HepG2 (cell line): Measurements from ENCODE around the gene PPIB. TPM values are rescaled to one million over a fixed set of nuclear protein-coding genes. Genes with fewer than 3 reads are reported as not detected.

Experiments
- ATRX ChIP-seq: sonication (generic); formaldehyde crosslinking; IDR thresholded peaks from 2 replicates; pipeline ENCODE4 v1.4.0; 2020; ENCODE audit warnings: missing genetic modification reagents, borderline replicate concordance
- DMAP1 ChIP-seq: IDR thresholded peaks from 2 replicates; pipeline ENCODE4 v1.6.1; 2016
- EP300 ChIP-seq, 3 experiments: sonication (generic) in 1 of 3; formaldehyde crosslinking in 1 of 3; IDR thresholded peaks; 2 replicates each; pipeline versions ENCODE4 v1.5.1 to v1.6.1; 2011 to 2020; ENCODE audit warnings: low read depth in 2 of 3, low read length in 2 of 3, borderline replicate concordance in 1 of 3, improper control_type of control experiment in 1 of 3, mild to moderate bottlenecking in 1 of 3, missing genetic modification reagents in 1 of 3, moderate library complexity in 1 of 3
- ERF ChIP-seq: IDR thresholded peaks from 2 replicates; pipeline ENCODE4 v1.6.1; 2018; ENCODE audit warnings: missing biosample characterization, missing genetic modification reagents
- HHEX ChIP-seq: IDR thresholded peaks from 2 replicates; pipeline ENCODE4 v1.6.1; 2016; ENCODE audit warnings: control low read depth
- MBNL3 ChIP-seq: fragments of 250-450 bp; sonication (Bioruptor Pico); conservative IDR thresholded peaks from 2 replicates; pipeline ENCODE4 v1.8.0; 2022; ENCODE audit warnings: mild to moderate bottlenecking, inconsistent platforms
- MYNN ChIP-seq: sonication (generic); formaldehyde crosslinking; IDR thresholded peaks from 2 replicates; pipeline ENCODE4 v1.4.0; 2020; ENCODE audit warnings: mild to moderate bottlenecking, low read depth, missing genetic modification reagents
- NR2F6 ChIP-seq, 2 experiments: IDR thresholded peaks; 2 replicates each; pipeline ENCODE4 v1.6.1; 2016; ENCODE audit warnings: antibody characterized with exemption in 1 of 2, mild to moderate bottlenecking in 1 of 2
- RXRB ChIP-seq: IDR thresholded peaks from 2 replicates; pipeline ENCODE4 v1.6.1; 2016; ENCODE audit warnings: borderline replicate concordance, missing genetic modification reagents, missing compliant biosample characterization
- SRSF9 ChIP-seq: fragments of 200-400 bp; formaldehyde crosslinking; IDR thresholded peaks from 2 replicates; pipeline ENCODE4 v1.6.1; 2018; ENCODE audit warnings: borderline replicate concordance, mild to moderate bottlenecking, low read depth, low read length; ENCODE audit not compliant: insufficient read depth, poor library complexity, severe bottlenecking
- ZFP1 ChIP-seq: IDR thresholded peaks from 2 replicates; pipeline ENCODE4 v1.6.1; 2016
- ZNF337 ChIP-seq: sonication (generic); formaldehyde crosslinking; IDR thresholded peaks from 2 replicates; pipeline ENCODE4 v1.5.1; 2020; ENCODE audit warnings: missing genetic modification reagents, low read depth, mild to moderate bottlenecking, borderline replicate concordance
- ZNF546 ChIP-seq: sonication (generic); formaldehyde crosslinking; conservative IDR thresholded peaks from 2 replicates; pipeline ENCODE4 v1.8.1; 2023; ENCODE audit warnings: mild to moderate bottlenecking, missing genetic modification reagents
- ZNF570 ChIP-seq: sonication (generic); formaldehyde crosslinking; IDR thresholded peaks from 2 replicates; pipeline ENCODE4 v1.4.0; 2020; ENCODE audit warnings: mild to moderate bottlenecking, missing genetic modification reagents, borderline replicate concordance
- ZNF572 ChIP-seq: sonication (generic); formaldehyde crosslinking; IDR thresholded peaks from 2 replicates; pipeline ENCODE4 v1.5.1; 2020; ENCODE audit warnings: mild to moderate bottlenecking, missing genetic modification reagents
- ZNF605 ChIP-seq: sonication (generic); formaldehyde crosslinking; IDR thresholded peaks from 2 replicates; pipeline ENCODE4 v1.8.0; 2022; ENCODE audit warnings: mild to moderate bottlenecking, missing genetic modification reagents
- ZNF75D ChIP-seq: sonication (generic); formaldehyde crosslinking; IDR thresholded peaks from 2 replicates; pipeline ENCODE4 v1.8.1; 2023; ENCODE audit warnings: missing genetic modification reagents, mild to moderate bottlenecking, borderline replicate concordance
- polyA plus RNA-seq, 8 experiments: library from polyadenylated mRNA; depleted of rRNA in 3 of 8; stranded (reverse) in 7 of 8; unstranded in 1 of 8; fragments of >200 nt; fragmentation: Illumina TruSeq in 4 of 8; extraction: Trizol in 4 of 8; gene quantifications; 2 replicates each; pipeline versions ENCODE4 v1.2.1 to v1.2.3, GENCODE V29; 2011 to 2016; ENCODE audit warnings: low read depth in 4 of 8, missing spikeins in 1 of 8, mixed read lengths in 1 of 8; ENCODE audit not compliant: insufficient read depth in 1 of 8
- total RNA-seq, 5 experiments: library from RNA; depleted of rRNA; stranded (reverse); fragments of >200 nt; fragmentation: Illumina TruSeq; extraction: Trizol; gene quantifications; 2 replicates each; pipeline ENCODE4 v1.2.3, GENCODE V29; 2016; ENCODE audit warnings: low read depth in 1 of 5
- TF ChIP-seq, protein P1 (sequence below): sonication (generic); formaldehyde crosslinking; IDR thresholded peaks from 2 replicates; pipeline ENCODE4 v1.5.0; 2020; ENCODE audit warnings: mild to moderate bottlenecking, missing genetic modification reagents, borderline replicate concordance
- TF ChIP-seq, protein P2 (sequence below): IDR thresholded peaks from 2 replicates; pipeline ENCODE4 v1.6.1; 2016; ENCODE audit warnings: control low read depth

The PPIB gene
- total and polyA plus RNA-seq, 2 of the 13 experiments (the other 11 are each of a cell fraction or from before 2014, with no cell fraction given), result 780 to 882 TPM

DNA sequence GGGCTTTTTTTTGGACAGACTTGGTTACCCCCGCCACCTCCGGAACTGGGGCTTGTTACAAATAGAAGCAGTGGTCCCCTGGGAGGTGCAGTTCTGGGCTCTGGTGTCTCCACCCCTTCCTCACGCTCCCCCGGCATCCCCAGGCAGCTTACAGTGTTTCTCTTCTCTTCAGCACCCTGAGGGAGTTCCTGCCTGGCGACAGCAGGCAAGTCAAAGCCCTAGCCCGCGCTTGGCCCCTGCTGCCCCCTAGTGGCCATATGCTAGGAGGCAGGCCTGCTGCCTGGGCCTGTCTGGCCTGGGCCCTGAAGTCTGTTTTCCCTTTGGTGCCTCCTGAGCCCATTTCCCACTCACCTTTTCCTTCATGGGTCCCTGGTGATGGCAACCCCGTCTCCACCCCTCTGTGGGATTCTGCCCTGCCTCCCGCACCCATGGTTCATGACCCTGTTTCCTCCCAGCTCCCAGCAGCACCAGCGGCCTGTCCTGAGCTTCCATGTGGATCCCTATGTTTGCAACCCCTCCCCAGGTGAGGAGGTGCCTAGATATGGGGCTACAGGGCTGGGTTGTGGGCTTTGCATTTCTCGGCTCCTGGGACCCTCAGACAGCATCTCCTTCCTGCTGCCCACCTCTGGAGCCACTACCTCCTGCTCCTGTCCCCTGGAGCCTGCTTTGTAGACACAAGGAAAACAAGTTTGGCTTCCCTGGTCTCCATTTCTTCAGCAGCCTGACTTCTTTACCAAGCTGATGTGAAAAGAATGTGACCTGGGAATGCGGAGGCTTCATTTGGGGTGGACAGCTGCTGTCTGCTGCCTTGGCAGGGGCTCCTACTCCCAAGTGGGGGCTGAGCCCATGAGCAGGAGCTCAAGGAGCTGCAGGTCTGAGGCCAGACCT is 9.1 kb downstream of the PPIB start (continued):
- TF ChIP-seq, protein P1, sequence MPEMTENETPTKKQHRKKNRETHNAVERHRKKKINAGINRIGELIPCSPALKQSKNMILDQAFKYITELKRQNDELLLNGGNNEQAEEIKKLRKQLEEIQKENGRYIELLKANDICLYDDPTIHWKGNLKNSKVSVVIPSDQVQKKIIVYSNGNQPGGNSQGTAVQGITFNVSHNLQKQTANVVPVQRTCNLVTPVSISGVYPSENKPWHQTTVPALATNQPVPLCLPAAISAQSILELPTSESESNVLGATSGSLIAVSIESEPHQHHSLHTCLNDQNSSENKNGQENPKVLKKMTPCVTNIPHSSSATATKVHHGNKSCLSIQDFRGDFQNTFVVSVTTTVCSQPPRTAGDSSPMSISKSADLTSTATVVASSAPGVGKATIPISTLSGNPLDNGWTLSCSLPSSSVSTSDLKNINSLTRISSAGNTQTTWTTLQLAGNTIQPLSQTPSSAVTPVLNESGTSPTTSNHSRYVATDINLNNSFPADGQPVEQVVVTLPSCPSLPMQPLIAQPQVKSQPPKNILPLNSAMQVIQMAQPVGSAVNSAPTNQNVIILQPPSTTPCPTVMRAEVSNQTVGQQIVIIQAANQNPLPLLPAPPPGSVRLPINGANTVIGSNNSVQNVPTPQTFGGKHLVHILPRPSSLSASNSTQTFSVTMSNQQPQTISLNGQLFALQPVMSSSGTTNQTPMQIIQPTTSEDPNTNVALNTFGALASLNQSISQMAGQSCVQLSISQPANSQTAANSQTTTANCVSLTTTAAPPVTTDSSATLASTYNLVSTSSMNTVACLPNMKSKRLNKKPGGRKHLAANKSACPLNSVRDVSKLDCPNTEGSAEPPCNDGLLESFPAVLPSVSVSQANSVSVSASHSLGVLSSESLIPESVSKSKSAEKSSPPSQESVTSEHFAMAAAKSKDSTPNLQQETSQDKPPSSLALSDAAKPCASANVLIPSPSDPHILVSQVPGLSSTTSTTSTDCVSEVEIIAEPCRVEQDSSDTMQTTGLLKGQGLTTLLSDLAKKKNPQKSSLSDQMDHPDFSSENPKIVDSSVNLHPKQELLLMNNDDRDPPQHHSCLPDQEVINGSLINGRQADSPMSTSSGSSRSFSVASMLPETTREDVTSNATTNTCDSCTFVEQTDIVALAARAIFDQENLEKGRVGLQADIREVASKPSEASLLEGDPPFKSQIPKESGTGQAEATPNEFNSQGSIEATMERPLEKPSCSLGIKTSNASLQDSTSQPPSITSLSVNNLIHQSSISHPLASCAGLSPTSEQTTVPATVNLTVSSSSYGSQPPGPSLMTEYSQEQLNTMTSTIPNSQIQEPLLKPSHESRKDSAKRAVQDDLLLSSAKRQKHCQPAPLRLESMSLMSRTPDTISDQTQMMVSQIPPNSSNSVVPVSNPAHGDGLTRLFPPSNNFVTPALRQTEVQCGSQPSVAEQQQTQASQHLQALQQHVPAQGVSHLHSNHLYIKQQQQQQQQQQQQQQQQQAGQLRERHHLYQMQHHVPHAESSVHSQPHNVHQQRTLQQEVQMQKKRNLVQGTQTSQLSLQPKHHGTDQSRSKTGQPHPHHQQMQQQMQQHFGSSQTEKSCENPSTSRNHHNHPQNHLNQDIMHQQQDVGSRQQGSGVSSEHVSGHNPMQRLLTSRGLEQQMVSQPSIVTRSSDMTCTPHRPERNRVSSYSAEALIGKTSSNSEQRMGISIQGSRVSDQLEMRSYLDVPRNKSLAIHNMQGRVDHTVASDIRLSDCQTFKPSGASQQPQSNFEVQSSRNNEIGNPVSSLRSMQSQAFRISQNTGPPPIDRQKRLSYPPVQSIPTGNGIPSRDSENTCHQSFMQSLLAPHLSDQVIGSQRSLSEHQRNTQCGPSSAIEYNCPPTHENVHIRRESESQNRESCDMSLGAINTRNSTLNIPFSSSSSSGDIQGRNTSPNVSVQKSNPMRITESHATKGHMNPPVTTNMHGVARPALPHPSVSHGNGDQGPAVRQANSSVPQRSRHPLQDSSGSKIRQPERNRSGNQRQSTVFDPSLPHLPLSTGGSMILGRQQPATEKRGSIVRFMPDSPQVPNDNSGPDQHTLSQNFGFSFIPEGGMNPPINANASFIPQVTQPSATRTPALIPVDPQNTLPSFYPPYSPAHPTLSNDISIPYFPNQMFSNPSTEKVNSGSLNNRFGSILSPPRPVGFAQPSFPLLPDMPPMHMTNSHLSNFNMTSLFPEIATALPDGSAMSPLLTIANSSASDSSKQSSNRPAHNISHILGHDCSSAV (CRISPR knock-in tag), result no peak
- TF ChIP-seq ZNF546 (no peak), ATRX (no peak), MBNL3 (CRISPR knock-in tag) (no peak), EP300 (IDR thresholded peaks at IDR 0.05; ENCODE audit: low read depth in 2 of 2, low read length in 2 of 2) (no peak), EP300 (CRISPR knock-in tag; IDR thresholded peaks at IDR 0.05; ENCODE audit: borderline replicate concordance) (no peak), DMAP1 (CRISPR knock-in tag) (0 out of 2 replicates have a peak, but pooled peaks have one; percentile 6), HHEX (CRISPR knock-in tag) (no peak), ZNF570 (CRISPR knock-in tag) (no peak), MYNN (no peak), ZNF572 (0 out of 2 replicates have a peak, but pooled peaks have one; percentile 64), ZNF605 (CRISPR knock-in tag) (no peak; the same call in 1 of the 2 replicates), RXRB (CRISPR knock-in tag) (peak; percentile 31; the same call in 1 of the 2 replicates), SRSF9 (no peak), ZNF75D (CRISPR knock-in tag) (no peak), NR2F6 (IDR thresholded peaks at IDR 0.05) (no peak), NR2F6 (CRISPR knock-in tag; IDR thresholded peaks at IDR 0.05) (peak; percentile 18; the same call in 1 of the 2 replicates), ZNF337 (CRISPR knock-in tag) (no peak), ZFP1 (CRISPR knock-in tag) (no peak), ERF (CRISPR knock-in tag) (no peak; the same call in 1 of the 2 replicates)
- TF ChIP-seq, protein P2, sequence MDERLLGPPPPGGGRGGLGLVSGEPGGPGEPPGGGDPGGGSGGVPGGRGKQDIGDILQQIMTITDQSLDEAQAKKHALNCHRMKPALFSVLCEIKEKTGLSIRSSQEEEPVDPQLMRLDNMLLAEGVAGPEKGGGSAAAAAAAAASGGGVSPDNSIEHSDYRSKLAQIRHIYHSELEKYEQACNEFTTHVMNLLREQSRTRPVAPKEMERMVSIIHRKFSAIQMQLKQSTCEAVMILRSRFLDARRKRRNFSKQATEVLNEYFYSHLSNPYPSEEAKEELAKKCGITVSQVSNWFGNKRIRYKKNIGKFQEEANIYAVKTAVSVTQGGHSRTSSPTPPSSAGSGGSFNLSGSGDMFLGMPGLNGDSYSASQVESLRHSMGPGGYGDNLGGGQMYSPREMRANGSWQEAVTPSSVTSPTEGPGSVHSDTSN, result no peak
